Astrocyte of the spinal cord (primary cell): ENCODE data around the gene CD22.

Source experiments
- DNase-seq: peaks from one replicate; pipeline ENCODE4 v3.0.0; 2011; ENCODE audit warnings: low read depth, low spot score
- H3K4me3 ChIP-seq: 2 replicates; pipeline ENCODE4 v1.5.1; 2011; ENCODE audit warnings: low read depth, mild to moderate bottlenecking, low read length, moderate library complexity
- CTCF ChIP-seq: IDR thresholded peaks from 2 replicates; pipeline ENCODE4 v1.5.1; 2012; ENCODE audit warnings: low read depth, mild to moderate bottlenecking, low read length, inconsistent platforms
- in situ Hi-C: cut with HindIII; loops from 2 replicates; pipeline ENCODE4 v1.10.0; 2017; ENCODE audit warnings: low sequenced_read_pairs

Gene CD22

GRCh38 chr19:35301961-35302360, 27.0 kb upstream of the CD22 start:
- H3K4me3 ChIP-seq, result no peak overlapping the region
- no peak for DNase-seq
- in situ Hi-C loops, result no loop called here
- no peak for TF ChIP-seq CTCF

GRCh38 chr19:35302446-35302845, 26.5 kb upstream of the CD22 start:
- in situ Hi-C loops, result no loop called here
- no peak for DNase-seq
- no peak overlapping the region for H3K4me3 ChIP-seq
- TF ChIP-seq CTCF, result no peak

- DNase-seq, result no peak
- in situ Hi-C loops, result no loop called here
- H3K4me3 ChIP-seq, result no peak overlapping the region
- no peak for TF ChIP-seq CTCF
Observed at GRCh38 chr19:35303357-35303915, 25.6 kb upstream of the CD22 start.

DNA sequence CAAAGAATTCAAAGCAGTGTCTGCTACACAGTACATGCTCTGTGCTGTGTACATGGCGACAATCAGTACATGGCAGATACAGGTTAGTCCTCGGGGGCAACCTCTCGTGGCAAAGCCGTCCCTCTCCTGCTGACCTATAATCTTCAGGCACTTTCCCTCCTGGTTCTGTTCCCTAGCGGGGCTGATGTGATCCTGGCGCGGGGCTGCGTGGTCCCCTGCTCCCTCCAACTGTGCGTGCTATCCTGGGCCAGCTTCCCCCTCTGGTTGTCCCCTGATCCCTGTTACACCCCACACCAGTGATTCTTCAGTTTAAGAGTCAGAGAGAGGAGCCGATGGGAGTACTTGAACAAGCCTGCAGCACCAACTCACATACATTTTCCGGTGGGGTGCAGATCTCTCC, 25.0 kb upstream of the CD22 start:
- in situ Hi-C loops, result no loop called here
- TF ChIP-seq CTCF, result no peak
- no peak for DNase-seq
- no peak overlapping the region for H3K4me3 ChIP-seq

GRCh38 chr19:35305181-35305580, 23.8 kb upstream of the CD22 start:
- no peak overlapping the region for H3K4me3 ChIP-seq
- TF ChIP-seq CTCF, result no peak
- in situ Hi-C loops, result no loop called here
- DNase-seq, result no peak

DNA sequence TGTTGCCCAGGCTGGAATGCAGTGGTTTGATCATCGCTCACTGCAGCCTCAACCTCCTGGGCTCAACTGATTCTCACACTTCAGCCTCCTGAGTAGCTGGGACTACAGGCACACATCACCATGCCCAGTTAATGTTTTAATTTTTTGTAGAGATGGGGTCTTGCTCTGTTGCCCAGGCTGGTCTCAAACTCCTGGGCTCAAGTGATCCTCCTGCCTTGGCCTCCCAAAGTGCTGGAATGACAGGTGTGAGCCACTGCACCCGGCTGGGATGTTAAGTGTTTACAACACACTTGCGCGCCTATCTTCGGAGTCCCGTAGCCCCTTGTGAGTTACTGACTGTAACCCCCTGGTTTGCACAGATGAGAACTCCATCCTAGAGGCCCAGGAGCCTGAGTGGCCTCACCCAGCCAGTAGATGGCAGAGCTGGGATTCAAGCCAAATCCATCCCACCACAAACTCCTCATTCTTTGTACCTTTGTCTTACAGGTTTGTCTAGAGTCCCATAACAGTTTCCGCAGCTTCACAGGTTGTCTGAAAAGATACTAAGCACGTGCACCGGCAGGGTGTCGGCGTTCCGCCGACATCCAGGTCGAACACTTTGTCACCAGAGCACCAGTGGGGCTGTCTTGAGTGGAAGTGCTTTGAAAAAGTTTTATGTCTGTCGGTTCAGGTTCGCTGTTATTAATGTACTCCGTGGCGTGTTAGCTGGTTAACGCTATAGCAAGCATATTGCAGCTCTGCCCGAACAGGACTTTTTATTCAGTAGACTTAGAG, 22.3 kb upstream of the CD22 start:
- no peak overlapping the region for H3K4me3 ChIP-seq
- no peak for DNase-seq
- TF ChIP-seq CTCF, result peak; percentile 26
- in situ Hi-C loops, result no loop called here
